Prostate gland (tissue), 2 donors: ENCODE measurements around the gene RNU7-1.

Source experiments
- POLR2A ChIP-seq: fragments of 450-650 bp; IDR thresholded peaks from one replicate; pipeline ENCODE4 v1.6.1; 2016; ENCODE audit warnings: antibody characterized with exemption, mild to moderate bottlenecking
- TF ChIP-seq, protein P1 (sequence below), 4 experiments: fragments of 200-600 bp in 2 of 4; fragments of 450-650 bp in 2 of 4; sonication (generic) in 2 of 4; IDR thresholded peaks; 1 replicate in 3 of 4; 2 replicates in 1 of 4; pipeline ENCODE4 v1.5.1; 2016 to 2019; ENCODE audit warnings: antibody characterized with exemption in 4 of 4, mild to moderate bottlenecking in 2 of 4, moderate library complexity in 2 of 4

DNA sequence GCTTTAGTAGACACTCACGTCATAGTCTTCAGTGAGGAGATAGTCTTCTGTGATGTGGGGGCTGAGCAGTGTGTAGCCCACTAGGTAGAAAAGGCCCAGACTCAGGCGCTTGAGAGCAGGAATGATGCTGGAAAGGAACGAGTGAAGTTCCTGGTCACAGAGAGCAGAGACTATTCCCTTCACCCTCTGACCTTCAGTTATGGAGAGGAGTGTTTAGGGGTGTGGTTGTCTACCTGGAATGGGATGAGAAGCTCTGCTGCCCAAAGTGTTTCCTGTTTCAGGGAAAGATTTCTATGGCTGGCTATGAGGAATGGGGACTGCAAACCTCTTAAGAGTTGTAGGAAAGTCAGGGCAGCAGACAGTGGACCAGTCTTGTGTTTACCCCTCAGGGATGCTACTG is 35.8 kb downstream of the RNU7-1 start:
- TF ChIP-seq, protein P1, sequence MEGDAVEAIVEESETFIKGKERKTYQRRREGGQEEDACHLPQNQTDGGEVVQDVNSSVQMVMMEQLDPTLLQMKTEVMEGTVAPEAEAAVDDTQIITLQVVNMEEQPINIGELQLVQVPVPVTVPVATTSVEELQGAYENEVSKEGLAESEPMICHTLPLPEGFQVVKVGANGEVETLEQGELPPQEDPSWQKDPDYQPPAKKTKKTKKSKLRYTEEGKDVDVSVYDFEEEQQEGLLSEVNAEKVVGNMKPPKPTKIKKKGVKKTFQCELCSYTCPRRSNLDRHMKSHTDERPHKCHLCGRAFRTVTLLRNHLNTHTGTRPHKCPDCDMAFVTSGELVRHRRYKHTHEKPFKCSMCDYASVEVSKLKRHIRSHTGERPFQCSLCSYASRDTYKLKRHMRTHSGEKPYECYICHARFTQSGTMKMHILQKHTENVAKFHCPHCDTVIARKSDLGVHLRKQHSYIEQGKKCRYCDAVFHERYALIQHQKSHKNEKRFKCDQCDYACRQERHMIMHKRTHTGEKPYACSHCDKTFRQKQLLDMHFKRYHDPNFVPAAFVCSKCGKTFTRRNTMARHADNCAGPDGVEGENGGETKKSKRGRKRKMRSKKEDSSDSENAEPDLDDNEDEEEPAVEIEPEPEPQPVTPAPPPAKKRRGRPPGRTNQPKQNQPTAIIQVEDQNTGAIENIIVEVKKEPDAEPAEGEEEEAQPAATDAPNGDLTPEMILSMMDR (IDR thresholded peaks at IDR 0.05): no peak
- no peak for TF ChIP-seq POLR2A
